ENCODE results near the gene SCAMP5.

GRCh38 chr15:75051191-75051608 is 55.8 kb downstream of the SCAMP5 start:
- TF ChIP-seq LBX2 (CRISPR knock-in tag; IDR thresholded peaks at IDR 0.05; ENCODE audit: borderline replicate concordance) (no peak), BRCA1 (CRISPR knock-in tag; IDR thresholded peaks at IDR 0.05) (no peak), KDM5A (IDR thresholded peaks at IDR 0.05; ENCODE audit: borderline replicate concordance, low read length) (no peak), TFDP2 (CRISPR knock-in tag; IDR thresholded peaks at IDR 0.05) (no peak), KDM1A (CRISPR knock-in tag; IDR thresholded peaks at IDR 0.05) (no peak), TARDBP (CRISPR knock-in tag; IDR thresholded peaks at IDR 0.05) (no peak), HNRNPH1 (optimal IDR thresholded peaks at IDR 0.05; ENCODE audit: low read depth, low read length) (no peak), NFKBIZ (CRISPR knock-in tag; IDR thresholded peaks at IDR 0.05) (no peak), DRAP1 (CRISPR knock-in tag; IDR thresholded peaks at IDR 0.05) (no peak), FOXK2 (IDR thresholded peaks at IDR 0.05) (no peak), NFE2L2 (IDR thresholded peaks at IDR 0.05; ENCODE audit: low read length) (no peak)
- TF ChIP-seq, protein P1, sequence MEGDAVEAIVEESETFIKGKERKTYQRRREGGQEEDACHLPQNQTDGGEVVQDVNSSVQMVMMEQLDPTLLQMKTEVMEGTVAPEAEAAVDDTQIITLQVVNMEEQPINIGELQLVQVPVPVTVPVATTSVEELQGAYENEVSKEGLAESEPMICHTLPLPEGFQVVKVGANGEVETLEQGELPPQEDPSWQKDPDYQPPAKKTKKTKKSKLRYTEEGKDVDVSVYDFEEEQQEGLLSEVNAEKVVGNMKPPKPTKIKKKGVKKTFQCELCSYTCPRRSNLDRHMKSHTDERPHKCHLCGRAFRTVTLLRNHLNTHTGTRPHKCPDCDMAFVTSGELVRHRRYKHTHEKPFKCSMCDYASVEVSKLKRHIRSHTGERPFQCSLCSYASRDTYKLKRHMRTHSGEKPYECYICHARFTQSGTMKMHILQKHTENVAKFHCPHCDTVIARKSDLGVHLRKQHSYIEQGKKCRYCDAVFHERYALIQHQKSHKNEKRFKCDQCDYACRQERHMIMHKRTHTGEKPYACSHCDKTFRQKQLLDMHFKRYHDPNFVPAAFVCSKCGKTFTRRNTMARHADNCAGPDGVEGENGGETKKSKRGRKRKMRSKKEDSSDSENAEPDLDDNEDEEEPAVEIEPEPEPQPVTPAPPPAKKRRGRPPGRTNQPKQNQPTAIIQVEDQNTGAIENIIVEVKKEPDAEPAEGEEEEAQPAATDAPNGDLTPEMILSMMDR (CRISPR knock-in tag; IDR thresholded peaks at IDR 0.05): no peak
- TF ChIP-seq, protein P2, sequence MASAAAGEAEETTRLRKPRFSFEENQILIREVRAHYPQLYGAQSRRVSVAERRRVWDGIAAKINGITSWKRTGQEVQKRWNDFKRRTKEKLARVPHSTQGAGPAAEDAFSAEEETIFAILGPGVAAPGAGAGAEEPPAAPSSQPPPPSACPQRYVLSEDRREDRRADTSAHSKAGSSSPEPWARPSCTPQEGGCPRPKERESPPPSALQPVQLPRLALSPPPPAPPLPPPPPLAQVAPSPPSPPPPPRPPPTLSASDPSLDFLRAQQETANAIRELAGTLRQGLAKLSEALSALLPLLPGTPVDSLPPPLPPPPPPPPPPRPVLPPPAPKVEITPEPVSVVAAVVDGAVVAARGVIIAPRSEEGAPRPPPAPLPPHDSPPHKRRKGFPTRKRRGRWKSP (CRISPR knock-in tag; IDR thresholded peaks at IDR 0.05): no peak

Measured in HepG2 (cell line).